PC-9 (cell line): ENCODE data around the gene PPP1R9B. TPM values are rescaled to one million over a fixed set of nuclear protein-coding genes. Genes with fewer than 3 reads are reported as not detected.

Source experiments
- BruUV-seq: library from RNA; stranded (reverse); fragments of 400-500 nt; replicated peaks from 2 replicates; lab custom pipeline; 2021; lab: Mats Ljungman, UMichigan
- CTCF ChIA-PET: fragments of 300-600 bp; sonication (Branson Sonifier 250); formaldehyde crosslinking; loops from one replicate; lab custom pipeline; 2022; ENCODE audit warnings: antibody characterized with exemption; lab: Charles Lee
- POLR2A ChIA-PET: fragments of 300-600 bp; sonication (Branson Sonifier 250); formaldehyde crosslinking; loops from one replicate; lab custom pipeline; 2022; ENCODE audit warnings: antibody characterized with exemption; ENCODE audit not compliant: unreplicated experiment; lab: Charles Lee
- DNase-seq, 2 experiments: peaks; one replicate each; pipeline versions ENCODE4 v3.0.0 to v3.0.0-alpha.2; 2015 to 2022; ENCODE audit warnings: mixed read lengths in 1 of 2
- H2AFZ ChIP-seq: fragments of 200-600 bp; sonication (generic); 2 replicates; pipeline ENCODE4 v1.8.1; 2017; ENCODE audit warnings: antibody characterized with exemption
- H3F3A ChIP-seq: fragments of 200-600 bp; sonication (generic); 2 replicates; pipeline ENCODE4 v1.8.1; 2017; ENCODE audit warnings: antibody characterized with exemption, mild to moderate bottlenecking, low read depth; ENCODE audit not compliant: insufficient read depth
- H3K27ac ChIP-seq: fragments of 200-600 bp; sonication (generic); 2 replicates; pipeline ENCODE4 v1.6.1; 2016; ENCODE audit warnings: mixed run types
- H3K27me3 ChIP-seq: fragments of 200-600 bp; sonication (generic); 2 replicates; pipeline ENCODE4 v1.6.1; 2016; ENCODE audit warnings: low read depth, mixed run types; ENCODE audit not compliant: insufficient read depth
- H3K36me3 ChIP-seq: fragments of 200-600 bp; sonication (generic); 2 replicates; pipeline ENCODE4 v1.6.1; 2016; ENCODE audit warnings: low read depth, mixed run types
- H3K4me1 ChIP-seq: fragments of 200-600 bp; sonication (generic); replicated peaks from 2 replicates; pipeline ENCODE4 v1.6.1; 2016; ENCODE audit warnings: mixed run types; ENCODE audit not compliant: insufficient read depth
- H3K4me2 ChIP-seq: fragments of 200-600 bp; sonication (generic); 2 replicates; pipeline ENCODE4 v1.6.1; 2017; ENCODE audit warnings: mixed run types
- H3K4me3 ChIP-seq: fragments of 200-600 bp; sonication (generic); 2 replicates; pipeline ENCODE4 v1.6.1; 2016; ENCODE audit warnings: mixed run types
- H3K79me2 ChIP-seq: fragments of 200-600 bp; sonication (generic); 2 replicates; pipeline ENCODE4 v1.6.1; 2017; ENCODE audit warnings: low read depth, mixed run types
- H3K9me2 ChIP-seq: fragments of 200-600 bp; sonication (generic); 2 replicates; pipeline ENCODE4 v1.8.1; 2017; ENCODE audit warnings: mild to moderate bottlenecking; ENCODE audit not compliant: insufficient read depth
- H3K9me3 ChIP-seq: fragments of 200-600 bp; sonication (generic); 2 replicates; pipeline ENCODE4 v1.8.1; 2016; ENCODE audit warnings: low read depth; ENCODE audit not compliant: insufficient read depth
- H4K20me1 ChIP-seq: fragments of 200-600 bp; sonication (generic); 2 replicates; pipeline ENCODE4 v1.8.1; 2017; ENCODE audit not compliant: insufficient read depth
- CTCF ChIP-seq: fragments of 200-600 bp; sonication (generic); conservative IDR thresholded peaks from 2 replicates; pipeline ENCODE4 v1.6.1; 2017; ENCODE audit warnings: mixed run types, antibody characterized with exemption, mild to moderate bottlenecking, moderate library complexity
- EZH2 ChIP-seq: fragments of 200-600 bp; sonication (generic); IDR thresholded peaks from 2 replicates; pipeline ENCODE4 v1.8.0; 2017; ENCODE audit warnings: antibody characterized with exemption, low read depth
- intact Hi-C: fragments of 100-400 bp; cut with micrococcal nuclease; formaldehyde crosslinking; loops from one replicate; pipeline ENCODE4 v1.10.0; 2022; ENCODE audit not compliant: unreplicated experiment
- total RNA-seq: library from RNA; stranded (reverse); gene quantifications from 2 replicates; pipeline ENCODE4 v1.2.3, GENCODE V29; 2021

Gene PPP1R9B
- total RNA-seq, 1 experiment from 2014 or later: 35.8 TPM

- Histone ChIP-seq H3F3A (peaks cover 20% of the 10 kb centered on the region; the same call in 1 of the 2 replicates), H3K4me3 (no peak overlapping the region), H3K4me2 (no peak overlapping the region), H3K9me3 (no peaks in the 10 kb centered on the region), H3K4me1 (peaks cover 9% of the 10 kb centered on the region; the same call in 1 of the 2 replicates), H3K27me3 (peaks cover 12% of the 10 kb centered on the region), H3K27ac (no peak overlapping the region), H2AFZ (no peak overlapping the region), H3K79me2 (no peaks in the 10 kb centered on the region), H3K9me2 (no peaks in the 10 kb centered on the region), H3K36me3 (peaks cover 7% of the 10 kb centered on the region), H4K20me1 (no peaks in the 10 kb centered on the region; the same call in 1 of the 2 replicates)
- POLR2A ChIA-PET: no interaction called here
- CTCF ChIA-PET: no interaction called here
- intact Hi-C loops: no loop called here
- BruUV-seq: no TSS peak
- no peak for DNase-seq
- TF ChIP-seq CTCF (no peak), EZH2 (no peak)
These were observed 16.7 kb downstream of the PPP1R9B start for GRCh38 chr17:50133769-50134099.

- TF ChIP-seq EZH2 (no peak), CTCF (no peak)
- Histone ChIP-seq H3K36me3 (peaks cover 2% of the 10 kb centered on the region), H3K27ac (no peak overlapping the region), H3K4me3 (no peak overlapping the region), H3K27me3 (peaks cover 17% of the 10 kb centered on the region), H3K4me2 (no peak overlapping the region), H3K4me1 (peaks cover 9% of the 10 kb centered on the region; the same call in 1 of the 2 replicates), H4K20me1 (no peaks in the 10 kb centered on the region), H3K9me2 (no peaks in the 10 kb centered on the region), H3K79me2 (no peaks in the 10 kb centered on the region), H3K9me3 (no peaks in the 10 kb centered on the region), H2AFZ (no peak overlapping the region), H3F3A (peaks cover 20% of the 10 kb centered on the region; the same call in 1 of the 2 replicates)
- no TSS peak for BruUV-seq
- POLR2A ChIA-PET: interaction anchor here (0.7 kb wide), 1 partner anchor 25 kb away, joined by 3 read pairs; no protein-coding TSS in a partner anchor
- DNase-seq: peak in 1 of 2 experiments; percentile 33
- CTCF ChIA-PET: interaction anchor here (1.1 kb wide), 1 partner anchor 45 kb away, joined by 4 read pairs; no protein-coding TSS in a partner anchor
- intact Hi-C loops: no loop called here
These were observed 17.3 kb downstream of the PPP1R9B start for GRCh38 chr17:50133028-50133768.

- Histone ChIP-seq H3K9me2 (no peaks in the 10 kb centered on the region), H3K27me3 (peaks cover 26% of the 10 kb centered on the region), H3K9me3 (no peaks in the 10 kb centered on the region), H3K79me2 (no peaks in the 10 kb centered on the region), H2AFZ (no peak overlapping the region), H3K4me3 (no peak overlapping the region), H4K20me1 (no peaks in the 10 kb centered on the region), H3F3A (peaks cover 20% of the 10 kb centered on the region; the same call in 1 of the 2 replicates), H3K27ac (no peak overlapping the region), H3K4me1 (peaks cover 9% of the 10 kb centered on the region; the same call in 1 of the 2 replicates), H3K4me2 (no peak overlapping the region), H3K36me3 (no peaks in the 10 kb centered on the region; the same call in 1 of the 2 replicates)
- POLR2A ChIA-PET: interaction anchor here (0.7 kb wide), 1 partner anchor 24 kb away, joined by 3 read pairs; no protein-coding TSS in a partner anchor
- TSS peak; percentile 17 for BruUV-seq
- TF ChIP-seq CTCF (no peak), EZH2 (no peak)
- CTCF ChIA-PET: interaction anchor here (1.1 kb wide), 1 partner anchor 46 kb away, joined by 4 read pairs; no protein-coding TSS in a partner anchor
- DNase-seq: no peak
- intact Hi-C loops: no loop called here
These were observed 18.2 kb downstream of the PPP1R9B start for GRCh38 chr17:50132104-50132794.
